ENCODE data around the gene AGPS.

The AGPS gene

GRCh38 chr2:177422271-177422670 is 29.7 kb downstream of the AGPS start:
- TF ChIP-seq POLR2AphosphoS5 (IDR thresholded peaks at IDR 0.05; ENCODE audit: low read depth, low read length) (no peak), FOXP2 (optimal IDR thresholded peaks at IDR 0.05; ENCODE audit: borderline replicate concordance, extremely low read depth, extremely low read length, insufficient read depth) (no peak), TAF1 (IDR thresholded peaks at IDR 0.05; ENCODE audit: borderline replicate concordance, insufficient read depth, low read length) (no peak), SIN3A (IDR thresholded peaks at IDR 0.05; ENCODE audit: borderline replicate concordance, insufficient read depth, low read length) (no peak), REST (IDR thresholded peaks at IDR 0.05; ENCODE audit: insufficient read depth in 1 of 2, low read depth in 2 of 2, low read length in 2 of 2) (no peak)

- TF ChIP-seq POLR2AphosphoS5 (IDR thresholded peaks at IDR 0.05; ENCODE audit: low read depth, low read length) (no peak), REST (IDR thresholded peaks at IDR 0.05; ENCODE audit: insufficient read depth in 1 of 2, low read depth in 2 of 2, low read length in 2 of 2) (no peak)
These were observed 34.7 kb downstream of the AGPS start for GRCh38 chr2:177427316-177427715.

GRCh38 chr2:177429688-177430325 is 37.2 kb downstream of the AGPS start:
- TF ChIP-seq POLR2AphosphoS5 (IDR thresholded peaks at IDR 0.05; ENCODE audit: low read depth, low read length) (no peak), FOXP2 (optimal IDR thresholded peaks at IDR 0.05; ENCODE audit: borderline replicate concordance, extremely low read depth, extremely low read length, insufficient read depth) (no peak), SIN3A (IDR thresholded peaks at IDR 0.05; ENCODE audit: borderline replicate concordance, insufficient read depth, low read length) (no peak)

GRCh38 chr2:177430411-177430810 is 37.8 kb downstream of the AGPS start:
- TF ChIP-seq TAF1 (IDR thresholded peaks at IDR 0.05; ENCODE audit: borderline replicate concordance, insufficient read depth, low read length) (no peak), SIN3A (IDR thresholded peaks at IDR 0.05; ENCODE audit: borderline replicate concordance, insufficient read depth, low read length) (no peak), FOXP2 (optimal IDR thresholded peaks at IDR 0.05; ENCODE audit: borderline replicate concordance, extremely low read depth, extremely low read length, insufficient read depth) (no peak), REST (IDR thresholded peaks at IDR 0.05; ENCODE audit: insufficient read depth in 1 of 2, low read depth in 2 of 2, low read length in 2 of 2) (no peak), POLR2AphosphoS5 (IDR thresholded peaks at IDR 0.05; ENCODE audit: low read depth, low read length) (no peak)

- TF ChIP-seq POLR2AphosphoS5 (IDR thresholded peaks at IDR 0.05; ENCODE audit: low read depth, low read length) (no peak), TAF1 (IDR thresholded peaks at IDR 0.05; ENCODE audit: borderline replicate concordance, insufficient read depth, low read length) (no peak), SIN3A (IDR thresholded peaks at IDR 0.05; ENCODE audit: borderline replicate concordance, insufficient read depth, low read length) (no peak), FOXP2 (optimal IDR thresholded peaks at IDR 0.05; ENCODE audit: borderline replicate concordance, extremely low read depth, extremely low read length, insufficient read depth) (no peak), REST (IDR thresholded peaks at IDR 0.05; ENCODE audit: insufficient read depth in 1 of 2, low read depth in 2 of 2, low read length in 2 of 2) (no peak)
These were observed 40.1 kb downstream of the AGPS start for GRCh38 chr2:177432703-177433102.
